Measurements from ENCODE around the gene TRIM58.

TRIM58 gene

DNA sequence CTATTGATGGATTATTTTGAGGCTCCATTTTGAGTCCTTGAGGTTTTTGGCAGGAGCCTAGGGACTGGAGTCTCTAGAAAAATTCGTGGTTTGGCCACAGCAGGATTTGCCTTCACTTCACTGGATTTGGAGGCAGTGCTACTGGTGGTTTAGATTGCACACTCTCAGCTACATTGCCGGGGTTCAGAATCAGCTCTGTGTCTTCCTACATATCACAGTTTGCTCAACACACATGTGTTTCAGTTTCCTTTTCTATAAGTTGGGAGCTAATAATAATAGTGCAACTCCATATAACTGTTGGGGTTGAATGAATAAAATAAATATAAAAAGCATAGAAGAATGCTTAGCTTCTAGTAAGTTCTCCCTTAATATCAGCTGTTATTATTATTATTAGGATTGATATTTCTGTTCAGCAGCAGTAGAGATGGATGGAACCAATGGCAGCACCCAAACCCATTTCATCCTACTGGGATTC, 38.2 kb downstream of the TRIM58 start, which contains the start of gene OR2W3:
OR2W3 (plus strand) TSS at position 425 of the 475 bp plus-strand sequence; CDS start at position 425, 0 bp downstream.
- no peak for DNase-seq

DNA sequence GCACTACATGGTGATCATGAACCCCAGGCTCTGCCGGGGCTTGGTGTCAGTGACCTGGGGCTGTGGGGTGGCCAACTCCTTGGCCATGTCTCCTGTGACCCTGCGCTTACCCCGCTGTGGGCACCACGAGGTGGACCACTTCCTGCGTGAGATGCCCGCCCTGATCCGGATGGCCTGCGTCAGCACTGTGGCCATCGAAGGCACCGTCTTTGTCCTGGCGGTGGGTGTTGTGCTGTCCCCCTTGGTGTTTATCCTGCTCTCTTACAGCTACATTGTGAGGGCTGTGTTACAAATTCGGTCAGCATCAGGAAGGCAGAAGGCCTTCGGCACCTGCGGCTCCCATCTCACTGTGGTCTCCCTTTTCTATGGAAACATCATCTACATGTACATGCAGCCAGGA, 39.0 kb downstream of the TRIM58 start:
- DNase-seq = no peak

DNA sequence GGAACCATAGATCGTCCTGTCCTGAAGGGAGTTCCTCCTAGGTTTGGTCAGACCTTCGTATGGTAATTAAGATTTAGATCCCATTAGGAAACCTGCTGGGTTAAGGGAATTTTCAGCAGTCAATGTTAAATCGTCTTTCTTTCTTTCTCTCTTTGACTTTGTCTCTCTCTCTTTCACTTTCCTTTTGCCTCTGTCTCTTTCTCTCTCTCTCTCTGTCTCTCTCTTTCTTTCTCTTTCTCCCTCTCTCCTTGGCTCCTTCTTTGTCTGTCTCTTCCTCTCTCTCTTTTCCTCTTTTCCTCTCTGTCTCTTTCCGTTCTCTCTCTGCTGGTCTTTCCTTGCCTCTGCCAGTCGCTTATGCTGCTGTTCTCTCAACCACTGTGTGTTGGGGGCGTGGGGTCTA, 47.1 kb downstream of the TRIM58 start:
- no peak for DNase-seq

DNA sequence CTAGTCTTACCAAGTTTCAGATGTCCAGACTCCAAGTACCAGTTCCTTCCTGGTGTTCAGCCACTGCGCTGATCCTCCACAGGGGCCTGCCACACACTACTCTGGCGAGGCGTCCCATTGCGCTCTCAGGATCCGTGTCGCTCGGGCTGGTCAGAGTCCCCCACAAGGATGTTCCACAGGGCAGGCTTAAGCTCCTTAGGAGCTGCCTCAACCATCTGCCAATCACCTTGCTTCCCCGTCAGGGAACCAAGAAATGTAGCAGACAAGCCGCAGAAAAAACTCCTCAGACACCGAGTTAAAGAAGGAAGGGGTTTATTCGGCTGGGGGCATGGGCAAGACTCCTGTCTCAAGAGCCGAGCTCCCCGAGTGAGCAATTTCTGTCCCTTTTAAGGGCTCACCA, 48.2 kb downstream of the TRIM58 start:
- DNase-seq = no peak

DNA sequence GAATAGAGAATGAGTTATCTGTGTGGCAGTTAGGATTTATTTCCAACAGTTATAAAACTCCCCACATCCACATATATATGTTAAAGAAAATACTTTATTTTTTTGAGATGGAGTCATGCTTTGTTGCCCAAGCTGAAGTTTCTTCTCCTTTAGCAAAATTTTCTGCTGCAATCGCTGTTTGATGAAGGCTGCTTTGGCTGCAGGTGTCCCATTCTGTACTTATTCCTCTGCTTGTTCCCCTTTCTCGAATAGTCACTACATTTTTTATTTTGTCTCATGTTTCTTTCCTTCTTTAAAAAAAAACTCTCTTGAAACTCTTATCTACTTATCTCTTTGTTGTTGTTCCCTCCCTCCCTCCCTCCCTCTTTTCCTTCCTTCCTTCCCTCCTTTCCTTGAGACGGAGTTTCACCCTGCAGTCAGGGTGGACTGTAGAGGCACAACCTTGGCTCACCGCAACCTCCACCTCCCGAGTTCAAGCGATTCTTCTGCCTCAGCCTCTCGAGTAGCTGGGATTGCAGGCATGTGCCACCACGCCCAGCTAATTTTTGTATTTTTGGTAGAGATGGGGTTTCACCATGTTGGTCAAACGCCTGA, 49.0 kb downstream of the TRIM58 start:
- no peak for DNase-seq

DNA sequence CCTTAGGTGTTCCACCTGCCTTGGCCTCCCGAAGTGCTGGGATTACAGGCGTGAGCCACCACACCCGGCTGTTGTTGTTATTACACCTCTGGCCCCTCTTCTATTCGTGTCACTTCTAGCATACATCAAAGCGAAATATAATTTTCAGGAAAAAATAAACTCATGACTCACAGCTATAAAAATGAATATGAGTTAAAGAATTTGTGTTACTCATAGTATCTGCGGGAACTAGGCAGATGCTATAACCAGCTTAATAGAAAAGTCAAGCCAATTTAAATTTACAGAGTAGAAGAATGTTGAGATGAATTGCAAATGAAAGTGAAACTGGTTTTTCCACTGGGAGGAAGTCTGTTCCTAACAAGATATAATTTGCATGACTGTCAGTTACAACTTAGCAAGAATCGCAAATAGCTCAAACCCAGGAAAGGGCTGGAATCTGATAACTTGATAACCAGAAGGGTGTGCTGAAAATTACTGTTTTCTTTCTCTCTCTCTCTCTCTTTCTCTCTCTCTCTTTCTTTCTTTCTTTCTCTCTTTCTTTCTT, 49.6 kb downstream of the TRIM58 start:
- no peak for DNase-seq

DNA sequence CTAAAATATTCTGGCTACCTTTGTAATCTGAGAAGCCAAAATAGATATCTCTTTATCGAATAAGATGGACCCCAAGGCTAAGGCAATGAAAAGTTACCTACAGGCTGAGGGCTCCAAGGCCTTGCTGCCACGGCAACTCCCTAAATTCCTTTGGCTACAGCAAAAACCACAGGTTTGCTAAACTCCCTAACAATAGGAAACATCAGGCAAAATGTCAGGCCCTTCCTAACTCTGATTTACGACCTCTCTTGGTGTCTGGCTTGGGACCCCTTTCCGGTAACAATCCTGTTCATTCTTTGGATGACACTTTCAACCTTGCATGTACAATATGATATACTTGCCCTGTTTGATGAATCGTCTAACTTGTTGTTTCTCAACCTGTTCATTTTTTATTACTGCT, 51.8 kb downstream of the TRIM58 start:
- no peak for DNase-seq

DNA sequence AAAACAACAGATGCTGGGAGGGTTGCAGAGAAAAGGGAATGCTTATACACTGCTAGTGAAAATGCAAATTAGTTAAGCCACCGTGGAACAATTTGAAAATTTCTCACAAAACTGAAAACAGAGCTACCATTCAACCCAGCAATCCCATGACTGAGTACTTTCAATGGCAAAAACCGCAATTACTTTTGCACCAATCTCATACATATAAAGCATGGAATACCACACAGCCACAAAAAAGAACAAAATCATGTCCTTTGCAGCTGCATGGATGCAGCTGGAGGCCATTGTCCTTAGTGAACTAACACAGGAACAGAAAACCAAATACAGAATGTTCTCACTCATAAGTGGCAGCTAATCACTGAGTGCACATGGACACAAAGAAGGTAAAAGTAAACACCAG, 56.8 kb downstream of the TRIM58 start:
- DNase-seq = no peak

DNA sequence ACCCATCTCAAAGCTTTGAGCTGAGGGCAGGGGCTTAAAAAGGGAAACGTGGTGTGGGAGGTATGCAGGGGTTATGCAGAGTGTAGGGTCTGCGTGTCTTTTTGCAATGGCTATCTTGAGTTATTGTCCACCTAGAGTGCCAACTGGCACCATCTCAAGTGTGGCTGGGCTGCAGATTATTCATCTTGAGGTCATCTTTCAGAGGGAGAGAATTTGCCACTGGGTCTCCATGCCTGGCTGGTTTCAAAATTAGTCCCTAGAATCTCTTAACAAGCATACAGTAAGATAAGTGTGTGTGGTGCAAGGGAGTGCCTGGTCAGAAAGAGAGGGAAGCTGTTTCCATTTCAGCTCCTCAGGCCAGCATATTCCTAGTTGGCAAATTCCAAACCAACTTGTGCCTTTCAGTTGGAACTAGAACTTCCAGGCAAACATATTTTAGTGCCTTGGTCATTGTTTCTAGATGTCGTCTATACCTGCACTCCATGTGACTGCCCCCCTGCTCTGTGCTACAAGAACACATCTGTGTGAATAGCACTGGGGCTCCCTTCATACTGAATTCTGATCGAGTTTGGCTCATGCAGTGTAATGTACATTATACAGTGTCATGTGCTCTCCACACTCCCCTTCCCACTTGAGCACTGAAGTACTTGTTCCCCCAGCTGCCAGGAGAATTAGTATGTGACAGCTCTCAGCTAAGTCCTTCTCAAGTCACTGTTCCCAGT, 58.1 kb downstream of the TRIM58 start:
- no peak for DNase-seq

DNA sequence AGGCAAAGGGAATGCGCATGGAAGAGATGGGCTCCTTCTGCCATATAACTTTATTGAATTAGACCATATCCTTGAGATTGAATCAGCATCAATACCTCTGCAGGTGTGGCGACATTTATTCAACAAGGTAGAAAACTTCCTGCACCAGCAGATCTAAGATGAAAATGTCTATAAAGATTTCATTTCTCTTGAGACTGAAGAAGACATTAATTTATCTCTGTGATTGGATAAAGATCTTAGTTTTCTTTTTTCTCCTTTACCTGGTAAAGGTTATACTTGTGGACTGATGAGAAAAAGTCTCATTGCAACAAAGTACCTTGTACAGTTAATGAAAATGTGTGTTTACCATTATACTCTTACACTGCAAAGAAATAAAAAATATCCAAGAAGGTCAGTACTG, 63.0 kb downstream of the TRIM58 start, which contains the start of gene OR2T8:
OR2T8 (plus strand) TSS at position 301 of the 400 bp plus-strand sequence. CDS start 766 bp downstream, outside the sequence.
- no peak for DNase-seq

DNA sequence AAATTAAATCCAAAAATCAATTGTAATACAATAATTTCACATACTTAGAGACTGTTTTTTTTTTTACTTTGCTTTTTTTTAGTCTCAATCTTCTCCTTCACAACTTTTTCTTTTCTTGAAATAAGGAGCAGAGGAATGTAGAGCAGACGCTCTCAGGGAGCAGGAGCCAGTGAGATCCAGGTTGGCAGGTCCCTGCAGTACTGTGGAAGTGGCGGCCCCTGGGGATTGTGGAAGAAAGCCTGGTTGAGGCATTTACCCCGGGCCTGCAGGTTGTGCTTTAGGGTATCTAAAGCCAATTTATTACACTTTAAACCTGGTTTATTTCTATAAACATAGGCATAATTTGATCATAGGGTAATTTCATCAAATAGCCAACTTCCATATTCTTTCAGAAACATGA, 67.0 kb downstream of the TRIM58 start:
- DNase-seq = no peak

DNA sequence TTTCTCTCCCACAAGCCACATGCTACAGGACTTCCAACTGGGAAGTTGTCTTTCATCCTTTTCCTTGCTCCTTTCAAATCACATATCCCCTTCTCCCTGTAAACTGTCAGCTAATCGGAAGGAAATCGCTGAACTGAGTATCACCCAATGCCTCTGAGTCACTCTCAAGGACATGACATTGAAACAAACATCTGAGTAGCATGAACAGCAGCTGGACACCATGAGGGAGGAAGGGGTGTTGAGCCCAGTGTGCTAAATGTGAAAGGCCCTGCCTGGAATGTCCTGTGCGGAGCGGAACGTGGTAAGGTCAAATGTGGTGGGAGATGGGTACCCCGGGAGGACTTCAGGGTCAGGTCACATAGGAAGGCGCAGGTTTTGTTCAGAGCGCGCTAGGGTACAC, 67.9 kb downstream of the TRIM58 start, which contains the start of gene OR2AJ1:
OR2AJ1 (plus strand) TSS at position 22 of the 400 bp plus-strand sequence. CDS start 8,880 bp downstream, outside the sequence.
- DNase-seq = no peak

Data from NCI-H1105 (cell line).